ENCODE measurements around the gene NIT2. TPM values are rescaled to one million over a fixed set of nuclear protein-coding genes. Genes with fewer than 3 reads are reported as not detected.
"Not testable (repeated sequence)": the region's sequence is repeated elsewhere in the genome, so short reads cannot be mapped to it uniquely, and the experiment has no call there.

Gene NIT2
- total RNA-seq, 1 donor from 2014 or later = 31.0 TPM

DNA sequence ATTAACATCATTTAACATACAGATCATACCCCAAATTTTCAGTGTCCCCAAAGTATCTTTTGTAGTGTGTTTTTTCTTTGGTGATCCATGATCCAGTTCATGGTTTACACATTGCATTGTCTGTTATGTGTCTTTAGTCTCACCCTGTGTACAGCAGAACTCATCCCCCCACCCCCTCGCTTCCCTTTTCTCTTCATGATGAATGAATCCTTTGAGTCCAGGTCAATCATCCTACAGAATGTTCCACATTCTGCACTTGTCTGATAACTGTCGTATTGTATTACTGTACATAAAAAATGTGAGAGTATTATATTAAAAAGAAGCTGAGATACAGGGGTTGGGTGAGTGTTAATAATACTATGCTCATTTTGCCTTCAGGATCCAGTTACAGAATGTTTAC is 14.6 kb upstream of the NIT2 start:
- Histone ChIP-seq H3K36me3 (ENCODE audit: control insufficient read depth, insufficient read depth, low read length) (peaks cover 1% of the 10 kb centered on the region), H3K27me3 (ENCODE audit: control insufficient read depth, insufficient read depth, low read length) (no peaks in the 10 kb centered on the region), H3K4me3 (ENCODE audit: low read depth, low read length) (no peak overlapping the region)
- TF ChIP-seq, protein P1, sequence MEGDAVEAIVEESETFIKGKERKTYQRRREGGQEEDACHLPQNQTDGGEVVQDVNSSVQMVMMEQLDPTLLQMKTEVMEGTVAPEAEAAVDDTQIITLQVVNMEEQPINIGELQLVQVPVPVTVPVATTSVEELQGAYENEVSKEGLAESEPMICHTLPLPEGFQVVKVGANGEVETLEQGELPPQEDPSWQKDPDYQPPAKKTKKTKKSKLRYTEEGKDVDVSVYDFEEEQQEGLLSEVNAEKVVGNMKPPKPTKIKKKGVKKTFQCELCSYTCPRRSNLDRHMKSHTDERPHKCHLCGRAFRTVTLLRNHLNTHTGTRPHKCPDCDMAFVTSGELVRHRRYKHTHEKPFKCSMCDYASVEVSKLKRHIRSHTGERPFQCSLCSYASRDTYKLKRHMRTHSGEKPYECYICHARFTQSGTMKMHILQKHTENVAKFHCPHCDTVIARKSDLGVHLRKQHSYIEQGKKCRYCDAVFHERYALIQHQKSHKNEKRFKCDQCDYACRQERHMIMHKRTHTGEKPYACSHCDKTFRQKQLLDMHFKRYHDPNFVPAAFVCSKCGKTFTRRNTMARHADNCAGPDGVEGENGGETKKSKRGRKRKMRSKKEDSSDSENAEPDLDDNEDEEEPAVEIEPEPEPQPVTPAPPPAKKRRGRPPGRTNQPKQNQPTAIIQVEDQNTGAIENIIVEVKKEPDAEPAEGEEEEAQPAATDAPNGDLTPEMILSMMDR (IDR thresholded peaks at IDR 0.05; ENCODE audit: insufficient read depth, low read length, poor library complexity, severe bottlenecking) = no peak
- no peak for DNase-seq (ENCODE audit: low read depth)

DNA sequence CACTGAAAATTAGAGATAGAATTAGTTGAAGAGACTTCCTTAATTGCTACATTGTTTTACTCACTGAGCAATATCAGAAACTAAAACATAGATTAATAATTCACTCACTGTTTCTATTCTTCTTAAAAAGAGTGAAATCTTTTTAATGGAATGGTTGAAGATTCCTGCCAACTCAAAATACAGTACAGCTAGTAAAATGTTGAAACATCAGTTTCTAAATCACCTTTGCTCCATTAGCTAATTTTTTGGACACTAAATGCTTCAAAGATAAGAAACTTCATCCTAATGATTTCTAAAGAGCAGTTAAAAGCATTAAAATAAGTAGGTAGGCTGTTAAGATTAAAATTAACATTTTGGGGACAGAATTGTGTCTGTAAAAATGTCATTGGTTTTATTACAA is 10.5 kb upstream of the NIT2 start:
- H3K4me3 ChIP-seq (ENCODE audit: low read depth, low read length) = no peak overlapping the region
- TF ChIP-seq, protein P1 (IDR thresholded peaks at IDR 0.05; ENCODE audit: insufficient read depth, low read length, poor library complexity, severe bottlenecking) = no peak
- no peaks in the 10 kb centered on the region for H3K27me3 ChIP-seq (ENCODE audit: control insufficient read depth, insufficient read depth, low read length)
- peaks cover 1% of the 10 kb centered on the region for H3K36me3 ChIP-seq (ENCODE audit: control insufficient read depth, insufficient read depth, low read length)
- no peak for DNase-seq (ENCODE audit: low read depth)

DNA sequence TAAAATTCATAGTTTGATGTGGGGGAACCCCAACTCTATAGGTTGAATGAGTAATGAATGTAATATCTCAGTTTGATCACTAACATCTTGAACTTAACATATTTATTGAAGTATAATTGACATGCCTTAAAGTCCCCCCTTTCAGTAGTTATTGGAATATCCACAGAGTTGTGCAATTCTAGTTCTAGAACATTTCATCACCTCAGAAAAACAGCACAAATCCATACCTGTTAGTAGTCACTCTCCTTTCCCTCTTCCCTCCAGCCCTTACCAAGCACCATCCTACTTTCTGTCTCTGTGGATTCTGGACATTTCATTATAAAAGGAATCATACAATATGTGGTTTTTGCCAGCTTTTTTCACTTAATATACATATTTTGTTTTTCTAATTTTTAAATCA is 8.7 kb upstream of the NIT2 start:
- TF ChIP-seq, protein P1 (IDR thresholded peaks at IDR 0.05; ENCODE audit: insufficient read depth, low read length, poor library complexity, severe bottlenecking) = no peak
- Histone ChIP-seq H3K4me3 (ENCODE audit: low read depth, low read length) (no peak overlapping the region), H3K36me3 (ENCODE audit: control insufficient read depth, insufficient read depth, low read length) (peaks cover 1% of the 10 kb centered on the region), H3K27me3 (ENCODE audit: control insufficient read depth, insufficient read depth, low read length) (no peaks in the 10 kb centered on the region)
- no peak for DNase-seq (ENCODE audit: low read depth)

DNA sequence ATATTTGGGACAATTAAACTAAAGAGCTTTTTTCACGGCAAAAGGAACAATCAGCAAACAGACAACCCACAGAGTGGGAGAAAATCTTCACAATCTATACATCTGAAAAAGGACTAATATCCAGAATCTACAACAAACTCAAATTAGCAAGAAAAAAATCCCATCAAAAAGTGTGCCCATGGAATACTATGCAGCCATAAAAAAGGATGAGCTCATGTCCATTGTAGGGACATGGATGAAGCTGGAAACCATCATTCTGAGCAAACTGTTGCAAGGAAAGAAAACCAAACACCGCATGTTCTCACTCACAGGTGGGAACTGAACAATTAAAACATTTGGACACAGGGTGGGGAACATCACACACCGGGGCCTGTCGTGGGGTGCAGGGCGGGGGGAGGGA is 7.2 kb upstream of the NIT2 start:
- H3K36me3 ChIP-seq (ENCODE audit: control insufficient read depth, insufficient read depth, low read length); H3K27me3 ChIP-seq (ENCODE audit: control insufficient read depth, insufficient read depth, low read length); H3K4me3 ChIP-seq (ENCODE audit: low read depth, low read length); DNase-seq (ENCODE audit: low read depth): not testable (repeated sequence)

DNA sequence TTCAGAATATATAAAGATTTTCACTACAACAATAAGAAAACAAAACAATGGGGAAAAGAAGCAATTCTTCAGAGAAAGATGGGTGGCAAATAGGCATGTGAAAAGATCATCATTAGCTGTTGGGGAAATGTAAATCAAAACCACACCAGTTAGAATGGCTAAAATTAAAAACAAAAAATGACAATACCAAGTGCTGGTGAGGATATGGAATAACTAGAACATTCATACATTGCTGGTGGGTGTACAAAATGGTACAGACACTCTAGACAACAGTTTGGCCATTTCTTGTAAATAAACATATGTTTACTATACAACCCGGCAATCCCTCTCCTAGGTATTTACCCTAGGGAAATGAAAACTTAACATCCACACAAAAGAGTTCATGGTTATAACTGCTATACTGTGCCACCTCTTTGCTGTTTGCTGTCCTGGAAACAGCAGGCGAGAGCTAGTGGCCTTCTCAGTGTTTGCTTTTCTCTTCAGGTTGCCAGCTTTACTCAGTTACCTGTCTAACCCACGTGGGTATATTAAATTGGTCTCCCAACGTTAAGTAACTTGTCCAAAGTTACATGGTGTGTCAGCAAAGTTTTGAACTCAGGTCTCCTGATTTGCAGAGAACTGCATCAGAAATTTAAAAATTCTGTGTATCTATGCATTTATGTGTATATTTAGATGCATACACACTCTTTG is 4.6 kb upstream of the NIT2 start:
- DNase-seq (ENCODE audit: low read depth) = no peak
- Histone ChIP-seq H3K36me3 (ENCODE audit: control insufficient read depth, insufficient read depth, low read length) (no peaks in the 10 kb centered on the region), H3K4me3 (ENCODE audit: low read depth, low read length) (no peak overlapping the region), H3K27me3 (ENCODE audit: control insufficient read depth, insufficient read depth, low read length) (no peaks in the 10 kb centered on the region)
- TF ChIP-seq, protein P1 (IDR thresholded peaks at IDR 0.05; ENCODE audit: insufficient read depth, low read length, poor library complexity, severe bottlenecking) = no peak

DNA sequence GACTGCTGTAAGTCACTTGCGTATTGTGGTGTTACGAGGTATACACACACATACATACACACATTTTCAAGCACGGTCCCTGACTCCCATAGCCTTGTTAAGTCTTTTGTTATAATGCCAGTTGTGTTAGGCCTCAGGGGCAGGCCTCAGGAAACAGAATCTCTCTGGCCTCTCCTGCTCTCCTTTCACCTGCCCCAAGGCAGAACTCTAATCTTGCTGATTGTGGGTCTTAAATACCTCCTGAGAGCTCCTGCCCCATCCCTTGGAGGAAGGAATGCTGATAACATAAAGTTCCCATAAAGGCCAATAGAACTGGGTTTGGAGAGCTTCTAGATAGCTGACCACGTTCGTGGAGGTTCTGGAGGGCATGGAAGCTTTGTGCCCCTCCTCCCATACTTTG is 3.9 kb upstream of the NIT2 start:
- no peak for DNase-seq (ENCODE audit: low read depth)
- H3K4me3 ChIP-seq (ENCODE audit: low read depth, low read length) = no peak overlapping the region
- H3K36me3 ChIP-seq (ENCODE audit: control insufficient read depth, insufficient read depth, low read length) = no peaks in the 10 kb centered on the region
- TF ChIP-seq, protein P1 (IDR thresholded peaks at IDR 0.05; ENCODE audit: insufficient read depth, low read length, poor library complexity, severe bottlenecking) = no peak
- no peaks in the 10 kb centered on the region for H3K27me3 ChIP-seq (ENCODE audit: control insufficient read depth, insufficient read depth, low read length)

Data from kidney epithelial cell (primary cell).